ENCODE results near the gene POLR3E.

- TF ChIP-seq, protein P1, sequence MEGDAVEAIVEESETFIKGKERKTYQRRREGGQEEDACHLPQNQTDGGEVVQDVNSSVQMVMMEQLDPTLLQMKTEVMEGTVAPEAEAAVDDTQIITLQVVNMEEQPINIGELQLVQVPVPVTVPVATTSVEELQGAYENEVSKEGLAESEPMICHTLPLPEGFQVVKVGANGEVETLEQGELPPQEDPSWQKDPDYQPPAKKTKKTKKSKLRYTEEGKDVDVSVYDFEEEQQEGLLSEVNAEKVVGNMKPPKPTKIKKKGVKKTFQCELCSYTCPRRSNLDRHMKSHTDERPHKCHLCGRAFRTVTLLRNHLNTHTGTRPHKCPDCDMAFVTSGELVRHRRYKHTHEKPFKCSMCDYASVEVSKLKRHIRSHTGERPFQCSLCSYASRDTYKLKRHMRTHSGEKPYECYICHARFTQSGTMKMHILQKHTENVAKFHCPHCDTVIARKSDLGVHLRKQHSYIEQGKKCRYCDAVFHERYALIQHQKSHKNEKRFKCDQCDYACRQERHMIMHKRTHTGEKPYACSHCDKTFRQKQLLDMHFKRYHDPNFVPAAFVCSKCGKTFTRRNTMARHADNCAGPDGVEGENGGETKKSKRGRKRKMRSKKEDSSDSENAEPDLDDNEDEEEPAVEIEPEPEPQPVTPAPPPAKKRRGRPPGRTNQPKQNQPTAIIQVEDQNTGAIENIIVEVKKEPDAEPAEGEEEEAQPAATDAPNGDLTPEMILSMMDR (IDR thresholded peaks at IDR 0.05; ENCODE audit: low read depth, low read length, poor library complexity, severe bottlenecking): no peak
- TF ChIP-seq EZH2phosphoT487 (IDR thresholded peaks at IDR 0.05; ENCODE audit: borderline replicate concordance, low read length): no peak
Observed at GRCh38 chr16:22328081-22328725, 31.0 kb downstream of the POLR3E start.

Measured in DOHH2 (cell line).